Caco-2 (cell line): Measurements from ENCODE around the gene AP3D1. TPM values are rescaled to one million over a fixed set of nuclear protein-coding genes. Genes with fewer than 3 reads are reported as not detected.
"Not testable (repeated sequence)": the region's sequence is repeated elsewhere in the genome, so short reads cannot be mapped to it uniquely, and the experiment has no call there.

Experiments
- BruUV-seq: library from RNA; stranded (reverse); fragments of 400-500 nt; replicated peaks from 2 replicates; lab custom pipeline; 2021; lab: Mats Ljungman, UMichigan
- CTCF ChIA-PET: fragments of 300-600 bp; sonication (Branson Sonifier 250); formaldehyde crosslinking; loops from one replicate; lab custom pipeline; 2022; ENCODE audit warnings: antibody characterized with exemption; lab: Charles Lee
- POLR2A ChIA-PET: fragments of 300-600 bp; sonication (Branson Sonifier 250); formaldehyde crosslinking; loops from one replicate; lab custom pipeline; 2022; ENCODE audit warnings: antibody characterized with exemption; lab: Charles Lee
- DNase-seq, 2 experiments: peaks; one replicate each; pipeline versions ENCODE4 v3.0.0 to v3.0.0-alpha.2; 2020 to 2022
- H3K27me3 ChIP-seq: replicated peaks from 2 replicates; pipeline ENCODE4 v1.6.0; 2011; ENCODE audit warnings: low read length; ENCODE audit not compliant: control insufficient read depth, insufficient read depth
- H3K36me3 ChIP-seq: 2 replicates; pipeline ENCODE4 v1.5.1; 2011; ENCODE audit warnings: low read length; ENCODE audit not compliant: control insufficient read depth, insufficient read depth
- H3K4me1 ChIP-seq: fragments of 250-450 bp; sonication (Bioruptor Pico); 2 replicates; pipeline ENCODE4 v1.5.1; 2020; ENCODE audit warnings: mild to moderate bottlenecking
- H3K4me3 ChIP-seq: 2 replicates; pipeline ENCODE4 v1.5.1; 2011; ENCODE audit warnings: low read depth, mild to moderate bottlenecking, control low read depth, low read length
- H3K9me3 ChIP-seq: fragments of 250-450 bp; sonication (Bioruptor Pico); 2 replicates; pipeline ENCODE4 v1.5.1; 2020; ENCODE audit warnings: mild to moderate bottlenecking, moderate library complexity
- H3K27ac Mint-ChIP-seq: one replicate; pipeline ENCODE4 v1.8.0; 2022; ENCODE audit warnings: mixed read lengths; ENCODE audit not compliant: unreplicated experiment
- H3K27me3 Mint-ChIP-seq: one replicate; pipeline ENCODE4 v1.8.0; 2022; ENCODE audit warnings: mixed read lengths; ENCODE audit not compliant: insufficient read depth, unreplicated experiment
- H3K36me3 Mint-ChIP-seq: one replicate; pipeline ENCODE4 v1.8.0; 2022; ENCODE audit warnings: mild to moderate bottlenecking, mixed read lengths; ENCODE audit not compliant: insufficient read depth, unreplicated experiment
- H3K4me1 Mint-ChIP-seq: one replicate; pipeline ENCODE4 v1.8.0; 2022; ENCODE audit warnings: low read depth, mixed read lengths; ENCODE audit not compliant: unreplicated experiment
- H3K4me3 Mint-ChIP-seq: one replicate; pipeline ENCODE4 v1.8.0; 2022; ENCODE audit warnings: mild to moderate bottlenecking, moderate library complexity, mixed read lengths; ENCODE audit not compliant: unreplicated experiment
- H3K9me3 Mint-ChIP-seq: one replicate; pipeline ENCODE4 v1.8.0; 2022; ENCODE audit warnings: mixed read lengths; ENCODE audit not compliant: unreplicated experiment
- CTCF ChIP-seq, 2 experiments: fragments of 200-600 bp in 1 of 2; IDR thresholded peaks; 1 replicate in 1 of 2; 2 replicates in 1 of 2; pipeline versions ENCODE4 v1.5.1 to v1.8.0; 2011 to 2022; ENCODE audit warnings: antibody characterized with exemption in 1 of 2, control low read depth in 1 of 2, inconsistent platforms in 1 of 2, low read depth in 1 of 2, low read length in 1 of 2, mild to moderate bottlenecking in 1 of 2, moderate library complexity in 1 of 2; ENCODE audit not compliant: insufficient read depth in 1 of 2, severe bottlenecking in 1 of 2, unreplicated experiment in 1 of 2
- intact Hi-C: fragments of 100-400 bp; cut with micrococcal nuclease; formaldehyde crosslinking; loops from one replicate; pipeline ENCODE4 v1.10.0; 2022; ENCODE audit not compliant: unreplicated experiment
- total RNA-seq: library from RNA; stranded (reverse); gene quantifications from 2 replicates; pipeline ENCODE4 v1.2.3, GENCODE V29; 2022

AP3D1 gene
- total RNA-seq, 1 experiment from 2014 or later: 151 TPM

GRCh38 chr19:2132191-2132590 is 19.2 kb downstream of the AP3D1 start:
- Mint-ChIP-seq H3K27ac (no peak overlapping the region), H3K27me3 (no peaks in the 10 kb centered on the region), H3K4me3 (no peak overlapping the region), H3K4me1 (no peaks in the 10 kb centered on the region), H3K36me3 (peaks cover 69% of the 10 kb centered on the region), H3K9me3 (no peaks in the 10 kb centered on the region)
- no peaks in the 10 kb centered on the region for H3K4me1 ChIP-seq
- no peaks in the 10 kb centered on the region for H3K27me3 ChIP-seq
- CTCF ChIA-PET: no interaction called here
- POLR2A ChIA-PET: no interaction called here
- H3K36me3 ChIP-seq: peaks cover 6% of the 10 kb centered on the region
- TF ChIP-seq CTCF (IDR thresholded peaks at IDR 0.05; ENCODE audit: insufficient read depth in 1 of 2, low read depth in 1 of 2, low read length in 1 of 2, severe bottlenecking in 1 of 2, unreplicated experiment in 1 of 2): no peak
- BruUV-seq: no TSS peak
- H3K9me3 ChIP-seq: no peaks in the 10 kb centered on the region
- no peak for DNase-seq
- intact Hi-C loops: no loop called here
- no peak overlapping the region for H3K4me3 ChIP-seq

- H3K27me3 ChIP-seq, H3K9me3 Mint-ChIP-seq, H3K4me1 ChIP-seq, H3K27me3 Mint-ChIP-seq, CTCF ChIA-PET, POLR2A ChIA-PET, H3K27ac Mint-ChIP-seq, intact Hi-C loops, BruUV-seq, H3K4me3 ChIP-seq, DNase-seq, H3K36me3 ChIP-seq, H3K4me1 Mint-ChIP-seq, H3K9me3 ChIP-seq, H3K4me3 Mint-ChIP-seq: not testable (repeated sequence)
- peaks cover 69% of the 10 kb centered on the region for H3K36me3 Mint-ChIP-seq
Measured at GRCh38 chr19:2131012-2131975, 20.1 kb downstream of the AP3D1 start.

- H3K36me3 ChIP-seq: peaks cover 6% of the 10 kb centered on the region
- BruUV-seq: no TSS peak
- no peaks in the 10 kb centered on the region for H3K27me3 ChIP-seq
- ChIA-PET CTCF (no interaction called here), POLR2A (no interaction called here)
- no peaks in the 10 kb centered on the region for H3K9me3 Mint-ChIP-seq
- H3K27me3 Mint-ChIP-seq: no peaks in the 10 kb centered on the region
- no peak overlapping the region for H3K4me3 Mint-ChIP-seq
- no peak overlapping the region for H3K27ac Mint-ChIP-seq
- intact Hi-C loops: no loop called here
- H3K4me1 ChIP-seq: no peaks in the 10 kb centered on the region
- H3K4me1 Mint-ChIP-seq: no peaks in the 10 kb centered on the region
- peaks cover 69% of the 10 kb centered on the region for H3K36me3 Mint-ChIP-seq
- no peaks in the 10 kb centered on the region for H3K9me3 ChIP-seq
- TF ChIP-seq CTCF (IDR thresholded peaks at IDR 0.05; ENCODE audit: insufficient read depth in 1 of 2, low read depth in 1 of 2, low read length in 1 of 2, severe bottlenecking in 1 of 2, unreplicated experiment in 1 of 2): no peak
- H3K4me3 ChIP-seq: no peak overlapping the region
- DNase-seq: no peak
Measured at GRCh38 chr19:2129892-2130770, 21.2 kb downstream of the AP3D1 start.
